Renal pelvis (tissue), 4 donors: ENCODE measurements around the gene FAH. TPM values are rescaled to one million over a fixed set of nuclear protein-coding genes. Genes with fewer than 3 reads are reported as not detected.

Experiments used
- DNase-seq: peaks from one replicate; pipeline ENCODE4 v3.0.0-alpha.2; 2013
- polyA plus RNA-seq, 3 donors: library from polyadenylated mRNA; unstranded; fragments of 120-200 nt; gene quantifications; one replicate each; pipeline ENCODE4 v1.2.1, GENCODE V29; 2013; ENCODE audit not compliant: insufficient read length in 3 of 3

The FAH gene
- polyA plus RNA-seq, 3 donors = 35.1 to 42.7 (median 39.9) TPM

DNA sequence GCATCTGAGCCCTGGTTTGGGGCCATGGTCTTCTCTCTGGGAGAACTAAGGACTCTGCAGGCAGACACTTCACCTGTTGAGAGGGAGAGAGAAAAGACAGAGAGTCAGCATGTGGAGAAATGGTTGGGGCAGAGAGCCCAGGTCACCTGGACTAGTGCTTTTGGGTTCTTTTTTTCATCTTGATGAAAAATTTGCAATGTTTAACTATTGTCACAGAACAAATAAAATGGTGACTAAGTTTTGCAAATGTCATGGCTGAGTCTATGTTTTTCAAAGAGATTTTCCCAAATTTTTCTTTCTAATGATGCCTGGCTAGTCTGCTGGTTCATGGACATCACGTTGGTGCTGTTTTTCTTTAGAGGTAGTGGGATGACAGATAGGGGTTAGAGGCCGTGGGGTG, 17.8 kb downstream of the FAH start:
- DNase-seq = no peak

DNA sequence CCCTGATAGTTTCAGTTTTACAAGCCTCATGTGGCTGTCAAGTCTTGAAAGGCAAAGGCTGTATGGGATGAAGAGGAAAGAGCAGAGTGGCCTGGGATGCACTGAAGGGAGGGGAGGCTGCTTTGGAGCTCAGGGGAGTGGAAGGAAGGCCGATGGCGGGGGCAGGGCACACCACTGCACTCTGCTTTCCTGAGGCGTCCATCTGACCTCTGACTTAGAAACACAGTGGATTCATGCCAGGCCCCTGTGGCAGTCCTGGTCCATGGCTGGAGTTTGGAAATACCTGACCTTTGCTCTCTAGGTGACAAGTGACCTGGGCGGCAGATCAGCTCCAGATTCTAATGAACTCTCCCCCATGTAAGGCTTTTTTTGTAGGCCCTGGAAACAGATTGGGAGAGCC, 19.0 kb downstream of the FAH start:
- DNase-seq = no peak

DNA sequence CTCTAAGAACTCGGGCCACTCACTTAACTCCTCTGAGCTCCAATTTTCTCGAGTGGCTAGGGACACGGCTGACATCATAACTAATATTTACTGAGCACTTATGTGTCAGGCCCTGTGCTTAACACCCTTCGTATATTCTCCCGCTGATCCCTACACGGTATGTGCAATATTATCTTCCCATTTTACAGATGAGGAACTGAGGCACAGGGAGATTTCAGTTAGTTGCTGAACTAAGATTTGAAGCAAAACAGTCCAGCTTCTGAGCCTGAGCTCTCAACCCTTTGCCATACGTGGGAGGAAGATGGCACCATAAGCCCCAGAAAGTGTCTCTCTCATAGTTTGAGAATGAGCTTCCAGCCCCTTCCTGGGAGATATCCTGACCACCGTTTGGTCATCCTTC, 19.6 kb downstream of the FAH start:
- DNase-seq = no peak

DNA sequence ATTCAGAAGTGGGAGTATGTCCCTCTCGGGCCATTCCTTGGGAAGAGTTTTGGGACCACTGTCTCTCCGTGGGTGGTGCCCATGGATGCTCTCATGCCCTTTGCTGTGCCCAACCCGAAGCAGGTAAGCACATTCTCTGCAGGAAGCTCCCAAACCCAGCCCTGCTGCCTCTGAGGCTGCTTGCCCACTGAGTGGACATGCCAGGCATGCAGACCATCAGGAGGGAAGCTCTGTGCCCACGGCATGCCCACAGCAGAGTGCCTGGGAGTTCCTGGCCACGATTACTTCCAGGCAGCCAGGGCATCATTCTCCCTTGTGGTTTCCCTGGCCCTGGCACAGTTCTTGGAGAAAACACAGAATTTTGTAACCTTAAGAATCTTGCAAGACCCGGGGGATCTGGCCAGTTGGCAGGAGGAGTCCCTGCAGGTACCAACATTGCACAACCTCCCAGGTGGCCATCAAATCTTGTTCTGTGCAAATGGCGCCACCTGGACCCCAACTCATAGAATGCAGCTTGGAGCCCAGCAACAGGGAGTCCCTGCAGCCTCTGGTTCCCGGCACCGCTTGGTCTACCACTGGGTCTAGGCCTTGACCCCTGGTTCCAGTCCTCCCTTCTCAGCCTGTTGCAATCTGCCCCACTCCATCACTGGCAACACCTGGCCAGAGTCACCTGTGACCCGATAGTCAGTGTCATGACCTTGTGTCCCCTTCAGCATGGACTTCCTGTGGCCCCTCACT, 20.4 kb downstream of the FAH start:
- peak; percentile 45 for DNase-seq

DNA sequence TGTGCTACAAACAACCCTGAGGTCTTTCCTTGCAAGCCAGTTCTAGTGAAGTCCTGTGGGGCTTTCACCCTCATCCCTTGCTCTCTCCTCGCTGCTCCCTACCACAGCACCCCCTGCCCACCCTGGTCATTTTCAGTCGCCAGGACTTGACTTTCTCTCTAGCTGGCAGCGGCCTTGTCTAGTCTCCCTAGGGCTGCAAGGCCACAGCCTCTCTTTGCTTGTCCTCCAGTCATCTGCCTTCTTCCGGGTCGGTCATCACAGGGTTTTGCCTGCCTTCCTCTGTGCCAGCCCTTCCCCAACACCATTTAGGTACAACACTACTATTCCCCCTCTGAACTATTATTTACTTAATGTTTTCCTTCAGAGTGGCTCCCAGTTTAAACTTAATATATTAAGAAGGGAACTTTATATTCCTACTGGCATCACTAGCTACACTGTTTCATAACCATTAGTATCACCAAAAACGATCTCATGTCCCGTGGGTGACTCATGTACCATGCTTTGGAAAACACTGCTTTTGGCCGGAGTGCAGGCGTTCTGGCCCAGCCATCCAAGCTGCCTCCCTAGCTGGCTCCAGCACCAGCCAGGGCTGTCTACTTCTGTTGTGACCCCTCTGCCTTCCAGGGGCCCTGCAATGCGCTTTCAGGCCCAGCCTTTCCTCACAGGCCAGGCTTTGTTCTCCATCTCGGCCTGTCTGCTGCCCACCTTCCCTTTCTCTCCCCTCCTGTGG, 21.4 kb downstream of the FAH start:
- DNase-seq = no peak

DNA sequence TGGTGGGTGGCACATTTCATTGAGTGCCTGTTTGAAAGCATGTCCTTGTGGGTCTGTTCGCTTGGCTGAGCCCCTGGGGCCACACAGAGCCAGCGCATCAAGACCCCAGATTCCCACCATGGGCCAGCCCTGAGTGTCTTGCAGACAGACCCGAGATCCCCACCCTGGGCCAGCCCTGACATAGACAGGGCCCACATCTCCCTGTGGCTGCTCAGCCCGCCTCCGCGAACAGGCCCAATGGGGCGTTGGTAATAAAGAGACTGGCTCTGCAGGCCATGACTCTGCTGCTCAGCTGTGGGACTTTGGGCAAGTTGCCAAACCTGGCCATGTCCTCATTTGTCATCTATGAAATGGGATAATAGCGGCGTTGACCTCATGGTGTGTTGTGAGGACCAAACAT, 22.6 kb downstream of the FAH start:
- DNase-seq = no peak

DNA sequence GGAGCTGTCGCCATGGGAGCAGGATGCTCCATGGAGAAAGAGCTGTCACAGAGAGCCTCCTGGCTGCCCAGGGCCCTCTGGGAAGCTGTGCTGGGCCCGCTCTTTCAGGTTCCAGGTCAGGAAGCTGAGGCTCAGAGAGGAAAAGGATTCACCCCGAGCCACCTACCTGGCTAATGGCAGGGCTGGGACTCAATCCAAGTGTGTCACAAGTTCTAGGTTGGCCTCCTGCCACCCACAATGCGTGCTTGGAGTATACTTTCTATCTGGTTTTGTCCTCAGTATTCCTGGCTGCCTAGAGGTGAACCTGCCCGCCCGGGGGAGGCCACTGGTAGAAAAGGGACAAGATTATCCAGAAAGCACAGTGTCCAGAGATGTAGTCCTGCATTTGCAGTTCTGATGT, 23.6 kb downstream of the FAH start:
- no peak for DNase-seq

DNA sequence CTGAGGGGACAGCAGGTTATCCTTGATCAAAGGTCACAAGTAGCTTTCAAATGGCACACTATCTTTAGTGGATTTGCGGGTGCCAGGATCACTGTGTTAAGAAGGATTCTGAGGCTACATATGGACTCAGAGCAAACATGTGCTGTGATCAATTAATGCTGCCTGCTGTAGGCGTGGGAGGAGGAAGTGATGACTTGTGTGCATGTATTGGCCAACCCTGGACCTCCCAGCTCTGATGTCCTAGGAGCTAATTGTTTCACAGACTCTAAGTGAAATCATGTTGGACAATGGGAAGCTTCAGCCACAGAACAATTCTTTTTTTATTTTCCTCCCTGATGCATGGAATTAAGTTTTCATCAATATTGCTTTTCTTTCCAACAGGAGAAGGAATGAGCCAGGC, 24.4 kb downstream of the FAH start:
- no peak for DNase-seq

DNA sequence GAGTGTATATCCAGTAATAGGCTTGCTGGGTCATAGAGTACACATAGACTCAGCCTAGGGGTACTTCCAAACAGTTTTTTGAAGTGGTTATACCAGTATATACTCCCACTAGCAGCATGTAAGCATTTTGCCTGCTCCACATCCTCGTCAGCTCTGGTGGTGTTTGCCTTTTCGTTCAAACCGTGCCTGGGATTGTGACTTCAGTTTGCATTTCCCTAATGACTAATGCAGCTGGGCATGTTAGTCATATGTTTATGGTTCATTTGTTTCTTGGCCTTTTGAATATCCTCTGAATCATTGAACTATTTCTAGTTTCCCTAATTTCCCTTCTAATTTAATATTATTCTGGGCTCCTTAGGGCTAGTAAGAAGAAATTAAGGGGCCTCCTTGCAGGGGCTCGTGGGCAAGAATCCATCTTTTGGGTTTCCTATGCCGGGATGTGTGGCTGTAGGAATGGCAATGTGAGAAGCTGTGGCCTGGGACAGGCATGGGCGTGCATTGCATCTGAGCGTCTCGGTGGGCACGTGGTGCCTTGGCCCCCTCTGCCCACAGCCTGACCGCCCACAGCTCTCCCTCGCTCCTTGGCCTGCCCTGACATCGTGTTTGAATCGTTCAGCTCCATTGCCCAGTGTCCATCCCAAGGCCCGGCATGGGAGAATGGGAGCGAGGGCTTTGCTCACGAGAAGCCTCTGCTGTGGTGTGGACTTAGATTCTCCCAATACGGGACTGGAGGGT, 26.4 kb downstream of the FAH start:
- DNase-seq = no peak

DNA sequence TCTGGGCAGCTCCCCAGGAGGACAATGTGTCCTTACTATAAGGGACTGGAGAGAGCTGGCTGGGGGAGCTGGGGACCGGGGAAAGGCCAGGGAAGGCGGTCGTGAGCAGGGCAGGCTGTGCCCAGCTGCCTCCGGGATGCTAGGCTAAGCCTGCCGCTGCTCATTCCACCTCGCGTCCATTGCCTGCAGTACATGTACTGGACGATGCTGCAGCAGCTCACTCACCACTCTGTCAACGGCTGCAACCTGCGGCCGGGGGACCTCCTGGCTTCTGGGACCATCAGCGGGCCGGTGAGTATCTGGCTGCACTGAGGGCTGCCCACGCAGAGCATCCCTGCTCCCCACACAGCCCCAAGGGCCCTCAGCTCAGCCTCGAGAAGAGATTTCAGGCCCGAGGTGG, 27.1 kb downstream of the FAH start:
- DNase-seq = no peak

DNA sequence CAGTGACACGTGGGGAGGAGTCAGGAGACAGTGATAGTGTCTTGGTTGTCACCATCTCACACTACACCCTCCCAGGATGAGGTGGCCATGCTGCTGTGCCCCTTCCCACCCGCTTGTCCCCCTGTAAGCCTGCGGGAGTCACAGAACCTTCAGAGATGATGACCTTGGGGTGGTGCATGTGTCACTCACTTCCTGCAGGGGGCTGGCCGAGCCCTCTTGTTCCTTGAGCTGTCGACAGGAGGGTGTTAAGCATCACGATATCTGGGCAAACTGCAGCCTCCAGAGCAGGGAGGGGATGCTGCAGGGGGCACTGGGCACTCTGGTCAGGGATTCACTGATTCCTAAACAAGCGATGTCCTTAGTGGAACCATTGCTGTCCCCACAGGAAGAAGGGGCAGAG, 27.7 kb downstream of the FAH start:
- DNase-seq = no peak

DNA sequence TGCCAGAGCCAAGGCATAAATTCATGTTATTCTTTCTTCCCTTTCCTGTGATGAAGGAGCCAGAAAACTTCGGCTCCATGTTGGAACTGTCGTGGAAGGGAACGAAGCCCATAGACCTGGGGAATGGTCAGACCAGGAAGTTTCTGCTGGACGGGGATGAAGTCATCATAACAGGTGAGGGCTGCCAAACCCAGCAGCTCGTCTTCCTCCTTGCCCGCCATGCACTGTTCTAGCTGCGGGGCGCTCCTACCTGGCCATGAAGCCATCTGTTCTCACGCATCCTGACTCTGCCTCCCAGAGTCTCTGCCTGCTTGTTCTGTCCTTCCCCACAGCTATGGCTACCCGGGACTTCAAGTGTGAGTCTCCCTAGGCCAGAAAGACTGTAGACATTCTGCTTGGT, 28.2 kb downstream of the FAH start:
- DNase-seq = no peak

DNA sequence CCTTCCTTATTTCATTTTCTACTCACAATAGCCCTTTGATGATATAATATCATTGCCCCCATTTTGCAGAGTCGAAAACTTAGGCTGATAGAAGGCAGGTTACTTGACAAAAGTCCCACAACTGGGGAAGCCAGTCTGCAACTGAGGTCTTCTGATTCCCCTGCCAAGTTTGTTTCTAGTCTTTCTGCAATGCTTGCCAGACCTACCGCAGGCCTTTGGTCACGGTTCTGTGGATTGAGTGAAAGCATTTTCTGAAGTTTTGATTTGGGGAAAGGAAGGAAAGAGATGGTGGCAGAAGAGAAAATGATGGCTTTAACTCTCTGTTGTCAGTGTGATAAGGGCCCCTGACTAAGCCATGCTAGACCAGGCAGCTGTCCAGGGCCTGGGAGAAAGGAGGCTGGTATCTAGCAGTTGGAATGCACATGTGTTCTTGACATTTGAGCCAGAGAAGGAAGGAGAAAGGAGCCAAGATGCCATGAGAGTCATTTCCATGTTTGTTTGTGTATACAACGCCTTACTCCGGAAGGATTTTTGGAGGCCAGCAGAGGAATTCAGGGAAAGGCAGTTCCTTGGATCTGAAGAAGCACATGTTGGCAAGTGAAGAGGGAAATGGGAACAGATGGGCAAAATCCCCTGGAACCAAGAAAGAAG, 29.9 kb downstream of the FAH start:
- DNase-seq = no peak

DNA sequence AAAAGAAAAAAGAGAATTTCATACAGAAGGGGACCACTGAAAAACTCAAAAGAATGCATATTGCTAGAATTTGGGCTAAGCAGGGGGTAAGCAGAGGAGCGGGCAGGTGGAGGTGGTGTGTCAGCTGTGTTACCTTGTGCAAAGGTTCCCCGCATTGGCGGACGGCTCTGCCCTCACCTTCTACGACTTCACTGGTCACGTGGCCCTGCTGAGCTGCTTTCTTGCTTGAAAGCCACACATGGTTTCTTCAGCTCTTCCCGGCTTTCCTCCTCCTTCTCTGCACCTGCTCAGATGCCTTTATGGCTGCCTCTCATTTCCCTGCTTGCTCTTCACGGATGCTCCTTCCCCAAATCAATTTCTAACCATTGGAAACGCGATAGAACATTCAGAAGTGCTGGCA, 30.5 kb downstream of the FAH start:
- no peak for DNase-seq

DNA sequence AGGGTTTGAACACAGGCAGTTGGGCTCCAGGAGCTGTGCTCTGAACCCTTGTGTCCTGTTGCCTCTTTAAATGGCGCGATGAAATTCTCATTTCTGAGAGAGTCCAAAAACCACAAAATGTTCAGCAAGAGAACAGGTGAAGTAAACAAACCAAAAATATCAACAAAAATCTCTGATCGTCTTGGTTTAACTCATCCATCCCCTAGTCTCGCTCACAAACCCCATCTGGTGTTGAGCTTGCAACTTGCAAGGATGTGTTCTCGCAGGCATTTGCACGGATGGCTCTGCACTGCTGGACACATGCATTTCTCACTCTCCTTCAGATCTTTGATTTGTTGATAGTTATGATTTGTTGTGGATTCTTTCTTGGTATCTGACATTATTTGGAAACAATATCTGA, 31.1 kb downstream of the FAH start:
- no peak for DNase-seq

DNA sequence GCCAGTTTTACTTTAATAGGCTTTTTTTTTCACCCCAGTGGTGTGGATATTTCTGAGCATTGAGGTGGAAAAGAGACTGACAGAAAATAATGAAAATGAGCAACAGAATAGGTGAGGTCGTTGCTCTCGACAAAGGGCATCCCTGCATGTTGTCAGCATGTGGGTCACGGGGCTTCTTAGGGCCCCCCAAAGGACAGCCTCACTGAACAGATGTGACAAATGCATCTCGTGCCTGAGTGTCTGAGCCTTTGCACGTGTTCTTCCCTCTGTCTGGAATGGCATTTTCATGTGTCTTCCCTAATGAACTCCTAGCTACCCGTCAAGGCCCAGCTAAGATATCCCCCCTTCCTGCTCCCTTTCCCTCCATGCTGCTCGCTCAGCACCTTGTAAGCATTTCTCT, 31.8 kb downstream of the FAH start:
- no peak for DNase-seq

DNA sequence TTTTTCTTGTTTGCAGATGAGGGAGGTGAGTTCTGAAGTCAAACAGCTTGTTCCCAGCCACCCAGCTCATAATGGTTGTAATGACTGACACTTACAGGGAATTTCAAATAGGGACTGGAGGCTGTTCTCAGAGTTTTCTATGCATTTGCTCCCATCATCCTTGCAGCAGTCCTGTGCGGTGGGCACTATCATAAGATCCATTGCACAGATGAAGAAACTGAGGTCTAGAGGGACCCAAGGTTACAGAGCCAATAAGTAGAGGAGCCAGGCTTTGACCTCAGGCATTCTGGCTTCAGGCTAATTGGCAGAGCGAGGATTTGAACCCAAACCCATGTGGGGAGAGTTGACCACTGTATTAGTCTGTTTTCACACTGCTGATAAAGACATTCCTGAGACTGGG, 32.4 kb downstream of the FAH start:
- no peak for DNase-seq

DNA sequence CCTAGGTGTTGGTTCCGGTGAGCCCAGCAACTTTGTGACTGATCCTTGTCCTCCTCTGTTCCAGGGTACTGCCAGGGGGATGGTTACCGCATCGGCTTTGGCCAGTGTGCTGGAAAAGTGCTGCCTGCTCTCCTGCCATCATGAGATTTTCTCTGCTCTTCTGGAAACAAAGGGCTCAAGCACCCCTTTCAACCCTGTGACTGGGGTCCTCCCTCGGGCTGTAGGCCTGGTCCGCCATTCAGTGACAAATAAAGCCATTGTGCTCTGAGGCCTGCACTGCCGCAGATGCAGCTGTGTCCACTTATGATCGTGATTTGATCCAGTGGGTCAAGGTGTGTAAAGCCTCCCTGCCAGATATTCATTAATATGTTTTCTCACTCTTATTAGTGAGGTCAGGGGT, 33.3 kb downstream of the FAH start:
- DNase-seq = no peak

DNA sequence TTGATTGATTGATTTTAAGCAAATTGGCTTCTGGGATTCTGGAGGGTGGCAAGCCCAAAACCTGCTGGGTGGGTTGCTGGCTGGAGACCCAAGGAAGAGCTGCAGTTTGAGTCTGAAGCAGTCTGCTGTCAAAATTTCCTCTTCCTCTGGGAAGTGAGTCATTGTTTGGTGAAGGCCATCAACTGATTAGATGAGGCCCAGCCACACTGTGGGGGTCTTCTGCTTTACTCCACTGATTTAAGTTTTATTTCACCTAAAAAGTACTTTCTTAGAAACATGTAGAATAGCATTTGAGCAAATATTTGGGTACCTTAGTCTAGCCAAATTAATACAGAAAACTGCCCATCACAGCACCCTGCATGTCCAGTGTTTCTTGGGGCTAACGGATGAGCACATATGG, 33.8 kb downstream of the FAH start:
- no peak for DNase-seq

DNA sequence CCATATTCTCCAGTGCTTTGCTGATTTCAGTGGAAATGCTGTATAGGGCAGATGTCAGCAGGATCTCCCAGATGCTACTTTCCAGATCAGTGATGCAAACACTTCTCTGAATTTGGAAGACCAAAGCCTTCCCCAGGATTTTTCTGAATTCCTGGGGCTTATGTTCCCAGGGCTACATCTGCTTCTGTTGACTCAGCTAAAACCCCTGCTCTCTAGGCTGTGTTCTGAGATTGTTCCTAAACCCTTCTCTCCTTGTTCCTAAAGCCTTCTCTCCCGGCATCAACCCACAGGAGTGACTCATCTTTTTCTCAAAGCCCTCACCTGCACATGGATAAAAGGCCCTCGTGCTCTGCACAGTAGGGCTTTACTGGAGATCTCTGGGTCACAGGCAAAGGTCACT, 35.5 kb downstream of the FAH start:
- no peak for DNase-seq

DNA sequence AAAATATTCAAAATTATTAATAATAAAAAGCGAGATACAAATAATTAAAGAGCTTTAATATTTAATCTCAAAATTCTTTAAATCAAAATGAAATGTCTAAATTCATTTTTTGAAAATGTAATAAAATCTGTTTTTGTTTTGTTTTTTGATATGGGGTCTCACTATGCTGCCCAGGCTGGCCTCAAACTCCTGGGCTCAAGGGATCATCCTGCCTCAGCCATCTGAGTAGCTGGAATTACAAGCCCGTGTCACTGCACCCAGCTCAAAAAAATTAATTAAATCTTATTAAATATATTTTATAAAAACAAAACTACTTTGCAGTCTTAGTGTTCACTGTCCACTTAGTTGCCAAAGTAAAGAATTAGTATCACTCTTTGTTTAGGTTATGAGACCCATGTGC, 38.4 kb downstream of the FAH start:
- DNase-seq = no peak

DNA sequence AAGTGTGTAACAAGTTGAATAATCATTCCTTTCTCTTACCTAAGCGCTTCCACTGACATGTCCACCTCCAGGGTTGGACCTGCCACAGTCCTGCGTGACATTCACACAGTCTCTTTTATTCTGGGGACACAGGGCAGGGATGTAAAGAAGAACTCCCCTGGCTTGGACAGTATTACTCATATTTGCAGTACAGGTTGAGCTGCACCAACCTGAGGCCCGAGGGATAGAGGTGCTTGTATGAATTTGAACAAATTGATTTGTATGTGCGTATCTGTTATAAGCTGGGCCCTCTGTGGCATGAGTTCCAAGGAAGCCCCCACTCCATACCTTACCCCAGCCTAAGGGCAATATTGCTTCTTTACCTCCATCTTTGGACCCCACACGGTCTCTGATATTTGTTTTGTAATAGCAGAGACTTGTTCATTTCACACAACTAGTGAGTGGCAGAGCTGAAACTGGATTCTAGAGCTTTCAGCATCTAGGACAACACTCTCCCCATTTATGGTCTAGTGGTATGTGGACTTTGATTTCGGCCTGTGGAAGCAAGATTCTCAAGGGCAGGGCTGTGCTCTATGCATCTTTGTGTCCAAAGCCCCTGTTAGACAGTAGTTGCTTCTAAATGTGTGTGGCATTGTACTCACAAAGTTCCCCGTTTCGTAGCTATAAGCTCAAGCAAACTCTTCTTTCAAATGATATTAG, 39.2 kb downstream of the FAH start:
- DNase-seq = no peak
